ENCODE data around the gene CRELD1. TPM values are rescaled to one million over a fixed set of nuclear protein-coding genes. Genes with fewer than 3 reads are reported as not detected.

The CRELD1 gene
- total and polyA plus RNA-seq, 5 donors from 2014 or later: 20.5 to 26.5 (median 24.6) TPM

DNA sequence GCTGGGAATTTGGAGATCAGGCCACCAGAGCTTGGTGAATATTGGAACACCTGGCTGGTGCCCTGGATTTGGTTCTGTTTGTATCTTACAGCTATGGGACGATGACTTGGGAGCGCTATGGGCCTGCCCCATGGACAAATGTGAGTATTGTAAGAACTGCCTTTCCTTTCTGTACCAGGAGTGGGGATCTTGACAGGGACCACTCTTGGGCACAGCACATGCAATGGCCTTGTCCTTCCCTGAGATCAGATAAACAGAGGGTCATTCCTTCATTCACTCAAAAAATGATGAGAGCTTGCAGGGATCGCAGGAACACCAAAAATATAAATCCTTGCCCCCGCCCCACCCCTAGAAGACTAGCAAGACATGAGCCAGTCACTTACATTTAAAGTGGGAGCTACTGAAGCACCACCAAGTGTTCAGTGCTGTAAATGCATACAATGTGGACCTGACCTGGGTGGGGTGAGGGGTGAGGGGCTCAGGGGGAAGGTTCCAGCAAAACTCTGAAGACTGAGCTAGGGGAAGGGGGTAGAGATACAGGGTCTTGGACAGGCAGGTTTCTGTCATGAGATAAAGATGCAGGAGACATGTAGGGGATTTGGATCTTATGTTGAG, 2.7 kb upstream of the CRELD1 start:
- peaks cover 36% of the 10 kb centered on the region for H3K4me1 ChIP-seq (ENCODE audit: control insufficient read depth, insufficient read depth, low read length, poor library complexity, severe bottlenecking)
- H3K4me3 ChIP-seq (ENCODE audit: low read depth, low read length): no peak overlapping the region
- peak overlapping the region; percentile 14 to 85 (median 81) for H3K27ac Mint-ChIP-seq
- peaks cover 6 to 41% (median 28%) of the 10 kb centered on the region in 4 donors for H3K4me1 Mint-ChIP-seq
- no peak for ATAC-seq (ENCODE audit: low read depth in 2 of 2)
- peaks cover 8% of the 10 kb centered on the region for H3K36me3 Mint-ChIP-seq
- H3K9me3 Mint-ChIP-seq: no peaks in the 10 kb centered on the region
- no peaks in the 10 kb centered on the region for H3K9me3 ChIP-seq (ENCODE audit: control insufficient read depth in 2 of 2, low read length in 2 of 2)
- H3K36me3 ChIP-seq (ENCODE audit: control insufficient read depth, insufficient read depth, low read length): no peaks in the 10 kb centered on the region
- H3K4me3 Mint-ChIP-seq: peak overlapping the region; percentile 33 to 68 (median 62)
- H3K27ac ChIP-seq (ENCODE audit: insufficient read depth, low read length, poor library complexity, severe bottlenecking): no peak overlapping the region
- H3K27me3 ChIP-seq (ENCODE audit: control insufficient read depth, insufficient read depth, low read length): no peaks in the 10 kb centered on the region
- no peaks in the 10 kb centered on the region for H3K27me3 Mint-ChIP-seq
- DNase-seq: peak in 1 of 3 donors; percentile 25

DNA sequence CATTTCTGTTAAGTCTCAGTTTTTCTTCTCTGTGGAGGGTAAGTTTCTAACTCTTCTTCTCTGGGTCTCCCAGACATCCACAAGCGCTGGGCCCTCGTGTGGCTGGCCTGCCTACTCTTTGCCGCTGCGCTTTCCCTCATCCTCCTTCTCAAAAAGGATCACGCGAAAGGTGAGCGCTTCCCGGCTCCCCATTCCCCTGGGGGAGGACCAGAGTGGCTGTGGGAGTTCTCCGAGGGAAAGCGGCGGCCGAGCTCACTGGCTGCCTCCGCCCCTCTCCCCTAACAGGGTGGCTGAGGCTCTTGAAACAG, 1.1 kb upstream of the CRELD1 start:
- DNase-seq (no peak), ATAC-seq (ENCODE audit: low read depth in 2 of 2) (no peak)
- Mint-ChIP-seq H3K9me3 (no peaks in the 10 kb centered on the region), H3K27me3 (no peaks in the 10 kb centered on the region), H3K27ac (peak overlapping the region; percentile 98 to 100 (median 100)), H3K36me3 (peaks cover 8% of the 10 kb centered on the region), H3K4me1 (peaks cover 12 to 49% (median 31%) of the 10 kb centered on the region in 4 donors), H3K4me3 (peak overlapping the region; percentile 92 to 100 (median 98))
- no peaks in the 10 kb centered on the region for H3K27me3 ChIP-seq (ENCODE audit: control insufficient read depth, insufficient read depth, low read length)
- H3K27ac ChIP-seq (ENCODE audit: insufficient read depth, low read length, poor library complexity, severe bottlenecking): peak overlapping the region; percentile 98
- peaks cover 7% of the 10 kb centered on the region for H3K36me3 ChIP-seq (ENCODE audit: control insufficient read depth, insufficient read depth, low read length)
- H3K4me1 ChIP-seq (ENCODE audit: control insufficient read depth, insufficient read depth, low read length, poor library complexity, severe bottlenecking): peaks cover 36% of the 10 kb centered on the region
- no peak overlapping the region for H3K4me3 ChIP-seq (ENCODE audit: low read depth, low read length)
- no peaks in the 10 kb centered on the region for H3K9me3 ChIP-seq (ENCODE audit: control insufficient read depth in 2 of 2, low read length in 2 of 2)

- no peaks in the 10 kb centered on the region for H3K27me3 Mint-ChIP-seq
- H3K4me1 ChIP-seq (ENCODE audit: control insufficient read depth, insufficient read depth, low read length, poor library complexity, severe bottlenecking): peaks cover 36% of the 10 kb centered on the region
- H3K4me3 ChIP-seq (ENCODE audit: low read depth, low read length): no peak overlapping the region
- peak overlapping the region; percentile 92 to 100 (median 98) for H3K4me3 Mint-ChIP-seq
- peak; percentile 74 for ATAC-seq (ENCODE audit: low read depth in 2 of 2)
- peak overlapping the region; percentile 98 for H3K27ac ChIP-seq (ENCODE audit: insufficient read depth, low read length, poor library complexity, severe bottlenecking)
- H3K36me3 Mint-ChIP-seq: peaks cover 9% of the 10 kb centered on the region
- DNase-seq: peak; percentile 80 to 90 (median 83)
- H3K27ac Mint-ChIP-seq: peak overlapping the region; percentile 98 to 100 (median 100)
- H3K27me3 ChIP-seq (ENCODE audit: control insufficient read depth, insufficient read depth, low read length): no peaks in the 10 kb centered on the region
- H3K9me3 Mint-ChIP-seq: no peaks in the 10 kb centered on the region
- H3K9me3 ChIP-seq (ENCODE audit: control insufficient read depth in 2 of 2, low read length in 2 of 2): no peaks in the 10 kb centered on the region
- H3K36me3 ChIP-seq (ENCODE audit: control insufficient read depth, insufficient read depth, low read length): peaks cover 12% of the 10 kb centered on the region
- H3K4me1 Mint-ChIP-seq: peaks cover 12 to 49% (median 31%) of the 10 kb centered on the region in 4 donors
These were observed 632 bp upstream of the CRELD1 start for GRCh38 chr3:9932843-9933560.

GRCh38 chr3:9934235-9934621, 594 bp downstream of the CRELD1 start:
- no peak for ATAC-seq (ENCODE audit: low read depth in 2 of 2)
- Histone ChIP-seq H3K4me3 (ENCODE audit: low read depth, low read length) (peak overlapping the region; percentile 89), H3K4me1 (ENCODE audit: control insufficient read depth, insufficient read depth, low read length, poor library complexity, severe bottlenecking) (peaks cover 36% of the 10 kb centered on the region), H3K27me3 (ENCODE audit: control insufficient read depth, insufficient read depth, low read length) (no peaks in the 10 kb centered on the region), H3K9me3 (ENCODE audit: control insufficient read depth in 2 of 2, low read length in 2 of 2) (no peaks in the 10 kb centered on the region), H3K36me3 (ENCODE audit: control insufficient read depth, insufficient read depth, low read length) (peaks cover 12% of the 10 kb centered on the region), H3K27ac (ENCODE audit: insufficient read depth, low read length, poor library complexity, severe bottlenecking) (peak overlapping the region; percentile 98)
- peak in 1 of 3 donors; percentile 34 for DNase-seq
- Mint-ChIP-seq H3K4me1 (peaks cover 12 to 49% (median 31%) of the 10 kb centered on the region in 4 donors), H3K4me3 (peak overlapping the region; percentile 92 to 100 (median 98)), H3K36me3 (peaks cover 13% of the 10 kb centered on the region), H3K27ac (peak overlapping the region; percentile 98 to 100 (median 100)), H3K27me3 (no peaks in the 10 kb centered on the region), H3K9me3 (no peaks in the 10 kb centered on the region)

DNA sequence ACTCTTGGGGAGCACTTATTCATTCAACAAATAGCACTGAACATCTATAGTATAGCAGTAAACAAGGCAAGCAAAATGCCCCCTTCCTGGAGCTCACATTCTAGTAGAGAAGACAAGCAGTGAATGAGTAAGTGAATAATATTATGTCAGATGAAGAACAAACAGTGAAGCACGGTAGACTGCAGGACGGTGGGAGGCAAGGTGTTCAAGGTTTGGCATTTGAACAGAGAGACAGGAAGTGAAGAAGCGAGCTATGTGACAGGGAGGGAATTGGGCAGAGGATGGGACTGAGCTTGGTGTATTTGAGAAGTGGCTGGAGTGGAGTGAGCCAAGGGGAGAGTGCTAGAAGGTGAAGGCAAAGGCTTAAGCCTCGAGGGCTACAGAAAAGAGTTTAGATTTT, 1.4 kb downstream of the CRELD1 start:
- H3K4me1 Mint-ChIP-seq: peaks cover 12 to 49% (median 31%) of the 10 kb centered on the region in 4 donors
- peaks cover 13% of the 10 kb centered on the region for H3K36me3 Mint-ChIP-seq

DNA sequence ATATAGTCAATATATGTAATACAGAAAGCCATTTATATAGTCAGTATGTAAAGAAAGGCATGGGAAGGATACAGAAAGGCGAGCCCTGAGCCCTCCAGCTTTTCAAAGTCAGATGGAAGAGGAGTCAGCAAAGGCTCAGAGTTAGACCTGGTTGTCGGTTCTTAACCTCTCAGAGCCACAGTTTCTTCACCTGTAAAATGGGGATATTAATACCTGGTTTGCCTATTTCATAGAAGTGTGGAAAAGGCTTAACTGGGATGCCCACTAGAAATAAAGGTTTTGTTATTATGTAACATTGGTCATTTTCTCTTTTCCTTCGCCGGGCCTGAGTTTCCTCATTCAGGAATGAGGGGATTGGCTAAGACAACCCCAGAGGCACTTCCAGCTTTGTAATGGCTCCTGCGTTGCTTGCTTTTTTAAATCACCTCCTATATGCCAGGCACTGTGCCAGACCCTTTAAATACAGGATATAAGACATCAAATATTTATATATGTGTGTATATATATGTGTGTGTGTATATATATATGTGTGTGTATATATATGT, 2.4 kb downstream of the CRELD1 start:
- H3K36me3 ChIP-seq (ENCODE audit: control insufficient read depth, insufficient read depth, low read length): peaks cover 12% of the 10 kb centered on the region
- peaks cover 36% of the 10 kb centered on the region for H3K4me1 ChIP-seq (ENCODE audit: control insufficient read depth, insufficient read depth, low read length, poor library complexity, severe bottlenecking)
- H3K9me3 Mint-ChIP-seq: no peaks in the 10 kb centered on the region
- peak overlapping the region in 3 of 4 donors; percentile 92 to 100 (median 97) for H3K4me3 Mint-ChIP-seq
- peak overlapping the region in 1 of 3 donors; percentile 100 for H3K27ac Mint-ChIP-seq
- peaks cover 12 to 44% (median 29%) of the 10 kb centered on the region in 4 donors for H3K4me1 Mint-ChIP-seq
- H3K27me3 Mint-ChIP-seq: no peaks in the 10 kb centered on the region
- H3K4me3 ChIP-seq (ENCODE audit: low read depth, low read length): no peak overlapping the region
- no peaks in the 10 kb centered on the region for H3K9me3 ChIP-seq (ENCODE audit: control insufficient read depth in 2 of 2, low read length in 2 of 2)
- H3K27me3 ChIP-seq (ENCODE audit: control insufficient read depth, insufficient read depth, low read length): no peaks in the 10 kb centered on the region
- ATAC-seq (ENCODE audit: low read depth in 2 of 2) (no peak), DNase-seq (no peak)
- H3K36me3 Mint-ChIP-seq: peaks cover 13% of the 10 kb centered on the region
- H3K27ac ChIP-seq (ENCODE audit: insufficient read depth, low read length, poor library complexity, severe bottlenecking): no peak overlapping the region

More for the DNA sequence above, 1.4 kb downstream of the CRELD1 start:
- Histone ChIP-seq H3K36me3 (ENCODE audit: control insufficient read depth, insufficient read depth, low read length) (peaks cover 12% of the 10 kb centered on the region), H3K27ac (ENCODE audit: insufficient read depth, low read length, poor library complexity, severe bottlenecking) (peak overlapping the region; percentile 98), H3K4me1 (ENCODE audit: control insufficient read depth, insufficient read depth, low read length, poor library complexity, severe bottlenecking) (peaks cover 36% of the 10 kb centered on the region), H3K27me3 (ENCODE audit: control insufficient read depth, insufficient read depth, low read length) (no peaks in the 10 kb centered on the region), H3K9me3 (ENCODE audit: control insufficient read depth in 2 of 2, low read length in 2 of 2) (no peaks in the 10 kb centered on the region), H3K4me3 (ENCODE audit: low read depth, low read length) (peak overlapping the region; percentile 89)
- peak overlapping the region; percentile 92 to 100 (median 98) for H3K4me3 Mint-ChIP-seq
- peak in 1 of 3 donors; percentile 18 for DNase-seq
- no peak for ATAC-seq (ENCODE audit: low read depth in 2 of 2)
- H3K9me3 Mint-ChIP-seq: no peaks in the 10 kb centered on the region
- H3K27ac Mint-ChIP-seq: peak overlapping the region; percentile 98 to 100 (median 100)
- no peaks in the 10 kb centered on the region for H3K27me3 Mint-ChIP-seq

GRCh38 chr3:9937486-9938238, 4.0 kb downstream of the CRELD1 start:
- Histone ChIP-seq H3K9me3 (ENCODE audit: control insufficient read depth in 2 of 2, low read length in 2 of 2) (no peaks in the 10 kb centered on the region), H3K27ac (ENCODE audit: insufficient read depth, low read length, poor library complexity, severe bottlenecking) (no peak overlapping the region), H3K4me3 (ENCODE audit: low read depth, low read length) (no peak overlapping the region), H3K27me3 (ENCODE audit: control insufficient read depth, insufficient read depth, low read length) (no peaks in the 10 kb centered on the region), H3K36me3 (ENCODE audit: control insufficient read depth, insufficient read depth, low read length) (peaks cover 12% of the 10 kb centered on the region), H3K4me1 (ENCODE audit: control insufficient read depth, insufficient read depth, low read length, poor library complexity, severe bottlenecking) (peaks cover 28% of the 10 kb centered on the region)
- Mint-ChIP-seq H3K4me3 (no peak overlapping the region), H3K4me1 (peaks cover 12 to 32% (median 23%) of the 10 kb centered on the region in 4 donors), H3K27me3 (no peaks in the 10 kb centered on the region), H3K9me3 (no peaks in the 10 kb centered on the region), H3K27ac (no peak overlapping the region), H3K36me3 (peaks cover 21% of the 10 kb centered on the region)
- DNase-seq (no peak), ATAC-seq (ENCODE audit: low read depth in 2 of 2) (no peak)

All from CD4-positive, CD25-positive, alpha-beta regulatory T cell (primary cell).